ENCODE results near the gene SNAP23.

Gene SNAP23

GRCh38 chr15:42453826-42454225 is 41.6 kb upstream of the SNAP23 start:
- H2BK5ac ChIP-seq (ENCODE audit: low read length), result no peak overlapping the region

GRCh38 chr15:42456531-42456930 is 38.9 kb upstream of the SNAP23 start:
- Histone ChIP-seq H4K5ac (ENCODE audit: low read length) (no peak overlapping the region), H2AK5ac (ENCODE audit: low read length) (no peak overlapping the region), H3K4me3 (ENCODE audit: low read length) (no peak overlapping the region), H3K9ac (ENCODE audit: low read length) (no peak overlapping the region), H3K18ac (ENCODE audit: low read length) (no peak overlapping the region), H2BK5ac (ENCODE audit: low read length) (no peak overlapping the region), H2BK120ac (ENCODE audit: low read depth, low read length) (no peak overlapping the region), H3K4ac (ENCODE audit: low read depth, low read length) (no peak overlapping the region), H3K79me1 (ENCODE audit: low read length) (no peaks in the 10 kb centered on the region), H3K23ac (ENCODE audit: low read length) (no peak overlapping the region), H3K27me3 (ENCODE audit: insufficient read depth, low read length, poor library complexity) (no peaks in the 10 kb centered on the region), H4K8ac (ENCODE audit: low read depth, low read length) (no peak overlapping the region), H3K79me2 (ENCODE audit: control insufficient read depth, insufficient read depth, low read length) (no peaks in the 10 kb centered on the region), H3K36me3 (ENCODE audit: control insufficient read depth, insufficient read depth, low read length) (peaks cover under 1% of the 10 kb centered on the region), H3K27ac (ENCODE audit: low read depth, low read length) (no peak overlapping the region), H3K56ac (ENCODE audit: low read length) (no peak overlapping the region), H3K4me1 (ENCODE audit: control insufficient read depth, low read depth, low read length) (peaks cover 4% of the 10 kb centered on the region), H2BK15ac (replicated peaks; ENCODE audit: low read depth) (no peak overlapping the region), H3K4me2 (ENCODE audit: low read length) (no peak overlapping the region)
- no peak for DNase-seq

More at GRCh38 chr15:42453826-42454225, 41.6 kb upstream of the SNAP23 start:
- no peak overlapping the region for H4K8ac ChIP-seq (ENCODE audit: low read depth, low read length)
- no peak overlapping the region for H2BK15ac ChIP-seq (replicated peaks; ENCODE audit: low read depth)
- no peak overlapping the region for H3K27ac ChIP-seq (ENCODE audit: low read depth, low read length)
- H3K9ac ChIP-seq (ENCODE audit: low read length), result no peak overlapping the region
- H2AK5ac ChIP-seq (ENCODE audit: low read length), result no peak overlapping the region
- H3K27me3 ChIP-seq (ENCODE audit: insufficient read depth, low read length, poor library complexity), result no peaks in the 10 kb centered on the region
- no peak overlapping the region for H3K56ac ChIP-seq (ENCODE audit: low read length)
- no peak for DNase-seq
- no peak overlapping the region for H3K18ac ChIP-seq (ENCODE audit: low read length)
- peaks cover 4% of the 10 kb centered on the region for H3K4me1 ChIP-seq (ENCODE audit: control insufficient read depth, low read depth, low read length)
- no peaks in the 10 kb centered on the region for H3K79me2 ChIP-seq (ENCODE audit: control insufficient read depth, insufficient read depth, low read length)
- no peak overlapping the region for H4K5ac ChIP-seq (ENCODE audit: low read length)
- no peak overlapping the region for H3K23ac ChIP-seq (ENCODE audit: low read length)
- no peak overlapping the region for H2BK120ac ChIP-seq (ENCODE audit: low read depth, low read length)
- WGBS (ENCODE audit: extremely low coverage, insufficient coverage, low lambda C conversion rate), result 100% methylated on average over 1 of the region's 3 CpGs
- H3K4me2 ChIP-seq (ENCODE audit: low read length), result no peak overlapping the region
- peaks cover 3% of the 10 kb centered on the region for H3K36me3 ChIP-seq (ENCODE audit: control insufficient read depth, insufficient read depth, low read length)
- no peak overlapping the region for H3K4me3 ChIP-seq (ENCODE audit: low read length)
- no peaks in the 10 kb centered on the region for H3K79me1 ChIP-seq (ENCODE audit: low read length)
- no peak overlapping the region for H3K4ac ChIP-seq (ENCODE audit: low read depth, low read length)

GRCh38 chr15:42456971-42457370 is 38.5 kb upstream of the SNAP23 start:
- H2BK5ac ChIP-seq (ENCODE audit: low read length), result no peak overlapping the region
- H3K4me3 ChIP-seq (ENCODE audit: low read length), result no peak overlapping the region
- H3K18ac ChIP-seq (ENCODE audit: low read length), result no peak overlapping the region
- no peaks in the 10 kb centered on the region for H3K27me3 ChIP-seq (ENCODE audit: insufficient read depth, low read length, poor library complexity)
- no CpG with 5 or more reads among the region's 3 CpGs for WGBS (ENCODE audit: extremely low coverage, insufficient coverage, low lambda C conversion rate)
- H3K27ac ChIP-seq (ENCODE audit: low read depth, low read length), result no peak overlapping the region
- H3K56ac ChIP-seq (ENCODE audit: low read length), result no peak overlapping the region
- H3K4me1 ChIP-seq (ENCODE audit: control insufficient read depth, low read depth, low read length), result peaks cover 4% of the 10 kb centered on the region
- no peaks in the 10 kb centered on the region for H3K79me1 ChIP-seq (ENCODE audit: low read length)
- H4K8ac ChIP-seq (ENCODE audit: low read depth, low read length), result no peak overlapping the region
- H2AK5ac ChIP-seq (ENCODE audit: low read length), result no peak overlapping the region
- H2BK120ac ChIP-seq (ENCODE audit: low read depth, low read length), result no peak overlapping the region
- H3K9ac ChIP-seq (ENCODE audit: low read length), result no peak overlapping the region
- no peaks in the 10 kb centered on the region for H3K36me3 ChIP-seq (ENCODE audit: control insufficient read depth, insufficient read depth, low read length)
- no peak overlapping the region for H2BK15ac ChIP-seq (replicated peaks; ENCODE audit: low read depth)
- no peaks in the 10 kb centered on the region for H3K79me2 ChIP-seq (ENCODE audit: control insufficient read depth, insufficient read depth, low read length)
- no peak overlapping the region for H4K5ac ChIP-seq (ENCODE audit: low read length)
- no peak overlapping the region for H3K4me2 ChIP-seq (ENCODE audit: low read length)
- no peak for DNase-seq
- H3K4ac ChIP-seq (ENCODE audit: low read depth, low read length), result no peak overlapping the region
- H3K23ac ChIP-seq (ENCODE audit: low read length), result no peak overlapping the region

GRCh38 chr15:42457445-42458442 is 37.7 kb upstream of the SNAP23 start:
- Histone ChIP-seq H4K8ac (ENCODE audit: low read depth, low read length) (no peak overlapping the region), H2BK120ac (ENCODE audit: low read depth, low read length) (no peak overlapping the region), H4K5ac (ENCODE audit: low read length) (no peak overlapping the region), H3K27ac (ENCODE audit: low read depth, low read length) (peak overlapping the region; percentile 48), H2BK15ac (replicated peaks; ENCODE audit: low read depth) (no peak overlapping the region), H3K4me2 (ENCODE audit: low read length) (no peak overlapping the region), H3K36me3 (ENCODE audit: control insufficient read depth, insufficient read depth, low read length) (no peaks in the 10 kb centered on the region), H3K4me3 (ENCODE audit: low read length) (no peak overlapping the region), H3K79me2 (ENCODE audit: control insufficient read depth, insufficient read depth, low read length) (no peaks in the 10 kb centered on the region), H3K4ac (ENCODE audit: low read depth, low read length) (peak overlapping the region; percentile 59), H3K9ac (ENCODE audit: low read length) (no peak overlapping the region), H3K18ac (ENCODE audit: low read length) (no peak overlapping the region), H3K56ac (ENCODE audit: low read length) (peak overlapping the region; percentile 44), H2AK5ac (ENCODE audit: low read length) (no peak overlapping the region), H3K4me1 (ENCODE audit: control insufficient read depth, low read depth, low read length) (peaks cover 4% of the 10 kb centered on the region), H3K23ac (ENCODE audit: low read length) (no peak overlapping the region), H3K27me3 (ENCODE audit: insufficient read depth, low read length, poor library complexity) (no peaks in the 10 kb centered on the region), H3K79me1 (ENCODE audit: low read length) (no peaks in the 10 kb centered on the region), H2BK5ac (ENCODE audit: low read length) (no peak overlapping the region)
- DNase-seq, result peak; percentile 98
- no CpG with 5 or more reads among the region's 8 CpGs for WGBS (ENCODE audit: extremely low coverage, insufficient coverage, low lambda C conversion rate)

GRCh38 chr15:42461261-42461660 is 34.2 kb upstream of the SNAP23 start:
- Histone ChIP-seq H3K36me3 (ENCODE audit: control insufficient read depth, insufficient read depth, low read length) (no peaks in the 10 kb centered on the region), H4K8ac (ENCODE audit: low read depth, low read length) (no peak overlapping the region), H3K56ac (ENCODE audit: low read length) (no peak overlapping the region), H3K4ac (ENCODE audit: low read depth, low read length) (no peak overlapping the region), H3K4me3 (ENCODE audit: low read length) (no peak overlapping the region), H3K27ac (ENCODE audit: low read depth, low read length) (no peak overlapping the region), H3K79me2 (ENCODE audit: control insufficient read depth, insufficient read depth, low read length) (no peaks in the 10 kb centered on the region), H3K4me1 (ENCODE audit: control insufficient read depth, low read depth, low read length) (peaks cover 4% of the 10 kb centered on the region), H3K27me3 (ENCODE audit: insufficient read depth, low read length, poor library complexity) (no peaks in the 10 kb centered on the region), H2BK5ac (ENCODE audit: low read length) (no peak overlapping the region), H4K5ac (ENCODE audit: low read length) (no peak overlapping the region), H2AK5ac (ENCODE audit: low read length) (no peak overlapping the region), H3K18ac (ENCODE audit: low read length) (no peak overlapping the region), H2BK120ac (ENCODE audit: low read depth, low read length) (no peak overlapping the region), H3K79me1 (ENCODE audit: low read length) (no peaks in the 10 kb centered on the region), H3K9ac (ENCODE audit: low read length) (no peak overlapping the region), H2BK15ac (replicated peaks; ENCODE audit: low read depth) (no peak overlapping the region), H3K23ac (ENCODE audit: low read length) (no peak overlapping the region), H3K4me2 (ENCODE audit: low read length) (no peak overlapping the region)
- WGBS (ENCODE audit: extremely low coverage, insufficient coverage, low lambda C conversion rate), result no CpG with 5 or more reads among the region's 3 CpGs
- no peak for DNase-seq

All from mesendoderm (in vitro differentiated cells).